Activated CD8-positive, alpha-beta memory T cell treated with anti-CD3 and anti-CD28 coated beads, Interleukin-2, amount 50 U/mL, for 1 hour (primary cell): Measurements from ENCODE around the gene PRRT2.

Source experiments
- DNase-seq: peaks from one replicate; pipeline ENCODE4 v3.0.0-alpha.2; 2020; ENCODE audit errors: extremely low read depth

The PRRT2 gene

DNA sequence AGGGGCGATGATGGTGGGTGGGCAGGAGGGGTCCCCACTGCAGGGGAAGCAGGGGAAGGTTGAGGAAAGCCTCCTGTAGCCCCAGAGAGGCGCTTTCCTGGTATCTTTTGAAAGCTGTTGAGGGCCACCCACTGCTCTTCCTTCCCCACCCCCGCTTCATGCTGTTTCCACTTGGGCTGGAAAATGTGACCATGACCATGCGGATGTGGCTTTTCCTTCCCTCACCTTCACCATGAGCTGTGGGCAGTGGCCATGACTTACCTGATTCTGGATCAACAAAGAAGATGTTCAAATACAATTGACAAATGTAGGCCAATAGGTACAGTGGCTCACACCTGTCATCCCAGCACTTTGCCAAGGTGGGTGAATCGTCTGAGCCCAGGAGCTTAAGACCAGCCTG lies 22.1 kb downstream of the PRRT2 start:
- DNase-seq = no peak

- no peak for DNase-seq
These were observed 23.9 kb downstream of the PRRT2 start for GRCh38 chr16:29835926-29836325.

DNA sequence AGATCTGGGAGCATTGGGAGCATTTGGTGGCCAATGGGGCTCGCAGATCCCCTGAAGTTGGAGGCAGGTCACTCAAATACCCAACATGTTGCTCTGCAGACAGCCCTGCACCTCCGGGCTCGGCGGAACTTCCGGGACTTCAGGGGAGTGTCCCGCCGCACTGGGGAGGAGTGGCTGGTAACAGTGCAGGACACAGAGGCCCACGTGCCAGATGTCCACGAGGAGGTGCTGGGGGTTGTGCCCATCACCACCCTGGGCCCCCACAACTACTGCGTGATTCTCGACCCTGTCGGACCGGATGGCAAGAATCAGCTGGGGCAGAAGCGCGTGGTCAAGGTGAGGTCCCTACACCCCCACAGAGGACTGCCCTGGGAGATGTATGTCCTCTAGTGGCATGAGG lies 24.6 kb downstream of the PRRT2 start:
- DNase-seq = no peak

DNA sequence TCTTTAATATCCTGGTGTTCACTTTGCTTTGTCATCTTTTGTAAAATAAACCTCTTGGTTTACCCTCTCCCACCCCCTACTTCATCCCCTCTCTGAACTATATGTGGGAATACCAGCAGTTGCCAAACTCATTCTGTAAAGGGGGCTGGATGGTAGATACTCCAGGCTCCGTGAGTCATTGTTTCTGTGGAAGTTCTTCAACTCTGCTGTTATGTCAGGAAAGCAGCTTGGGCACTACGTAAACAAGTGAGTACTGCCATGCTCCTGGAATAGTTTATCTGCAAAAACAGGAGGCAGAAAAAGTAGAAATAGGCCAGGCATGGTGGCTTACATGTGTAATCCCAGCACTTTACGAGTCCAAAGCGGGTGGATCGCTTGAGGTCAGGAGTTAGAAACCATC lies 25.8 kb downstream of the PRRT2 start:
- no peak for DNase-seq

GRCh38 chr16:29839822-29840221 lies 27.8 kb downstream of the PRRT2 start:
- no peak for DNase-seq

DNA sequence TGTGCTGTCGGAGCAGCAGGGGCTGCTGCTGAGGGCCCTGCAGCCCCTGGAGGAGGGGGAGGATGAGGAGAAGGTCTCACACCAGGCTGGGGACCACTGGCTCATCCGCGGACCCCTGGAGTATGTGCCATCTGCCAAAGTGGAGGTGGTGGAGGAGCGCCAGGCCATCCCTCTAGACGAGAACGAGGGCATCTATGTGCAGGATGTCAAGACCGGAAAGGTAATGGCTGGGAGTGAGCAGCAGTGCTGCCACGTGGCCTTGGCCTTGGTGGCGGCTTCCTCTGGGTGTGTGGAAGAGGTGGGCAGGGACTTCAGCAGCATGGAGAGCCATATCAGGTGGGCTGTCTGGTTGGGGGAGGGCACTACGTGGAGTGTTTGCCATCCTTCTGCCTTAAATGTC lies 28.2 kb downstream of the PRRT2 start:
- no peak for DNase-seq

DNA sequence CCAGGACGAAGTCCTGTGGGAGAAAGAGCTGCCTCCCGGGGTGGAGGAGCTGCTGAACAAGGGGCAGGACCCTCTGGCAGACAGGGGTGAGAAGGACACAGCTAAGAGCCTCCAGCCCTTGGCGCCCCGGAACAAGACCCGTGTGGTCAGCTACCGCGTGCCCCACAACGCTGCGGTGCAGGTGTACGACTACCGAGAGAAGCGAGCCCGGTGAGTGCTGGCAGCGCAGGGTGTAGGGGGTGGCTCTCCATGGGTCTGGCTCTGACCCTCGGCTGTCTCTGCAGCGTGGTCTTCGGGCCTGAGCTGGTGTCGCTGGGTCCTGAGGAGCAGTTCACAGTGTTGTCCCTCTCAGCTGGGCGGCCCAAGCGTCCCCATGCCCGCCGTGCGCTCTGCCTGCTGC lies 29.6 kb downstream of the PRRT2 start:
- DNase-seq = no peak

- DNase-seq = no peak
These were observed 30.8 kb downstream of the PRRT2 start for GRCh38 chr16:29842732-29843346.

DNA sequence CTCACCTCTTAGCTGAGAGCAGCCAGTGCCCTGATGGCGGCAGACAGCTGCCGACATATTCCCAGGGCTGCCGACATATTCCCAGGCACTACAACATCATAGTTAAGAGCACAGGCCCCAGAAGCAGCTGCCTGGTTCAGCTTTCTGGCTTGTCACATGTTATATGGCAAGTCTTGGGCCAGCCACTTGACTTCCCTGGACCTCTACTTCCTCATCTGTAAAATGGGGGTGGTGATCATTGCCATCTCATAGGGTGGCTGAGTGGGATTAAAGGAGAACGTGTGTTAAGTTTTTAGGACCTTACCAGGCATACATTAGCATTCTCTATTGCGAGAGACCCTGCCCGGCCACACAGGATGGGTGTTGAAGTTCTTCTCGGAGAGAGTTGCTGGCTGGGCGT lies 31.9 kb downstream of the PRRT2 start:
- DNase-seq = no peak

GRCh38 chr16:29844575-29845331 lies 32.8 kb downstream of the PRRT2 start:
- DNase-seq = no peak

DNA sequence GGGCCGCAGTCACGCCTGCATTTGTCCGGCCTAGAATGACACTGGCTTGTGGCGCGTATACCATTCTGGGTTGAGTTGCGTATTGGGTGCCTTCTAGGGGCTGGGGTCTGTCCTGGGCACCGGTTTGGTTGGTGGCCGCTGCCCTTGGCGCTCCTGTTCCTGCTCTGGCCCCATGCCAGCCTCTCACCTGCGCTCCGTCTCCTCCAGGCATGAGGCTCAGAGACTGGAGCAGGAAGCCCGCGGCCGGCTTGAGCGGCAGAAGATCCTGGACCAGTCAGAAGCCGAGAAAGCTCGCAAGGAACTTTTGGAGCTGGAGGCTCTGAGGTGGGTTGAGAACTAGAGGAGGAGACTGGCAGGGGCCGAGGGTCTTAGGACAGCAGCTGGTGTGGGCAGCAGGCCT lies 33.7 kb downstream of the PRRT2 start:
- DNase-seq = no peak

- peak; percentile 48 for DNase-seq
These were observed 36.7 kb downstream of the PRRT2 start for GRCh38 chr16:29848420-29849297.

DNA sequence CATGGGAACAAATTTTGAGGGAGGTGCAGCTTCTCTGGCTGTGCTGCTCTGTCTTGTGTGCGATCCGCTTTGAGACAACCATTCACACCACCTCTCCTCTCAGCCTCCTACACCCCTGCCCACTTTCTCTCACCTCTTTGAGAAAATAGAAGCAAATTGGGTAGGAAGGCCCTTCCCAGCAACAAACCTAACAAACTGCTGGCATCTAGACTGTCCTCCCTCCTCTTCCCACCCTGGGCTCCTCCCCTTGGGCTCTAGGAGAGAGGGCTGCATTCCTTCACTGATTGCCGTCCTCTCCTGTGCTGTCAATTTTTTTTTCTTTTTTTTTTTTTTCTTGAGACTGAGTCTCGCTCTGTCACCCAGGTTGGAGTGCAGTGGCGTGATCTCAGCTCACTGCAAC lies 37.5 kb downstream of the PRRT2 start:
- no peak for DNase-seq

- no peak for DNase-seq
These were observed 39.0 kb downstream of the PRRT2 start for GRCh38 chr16:29850998-29851397.

GRCh38 chr16:29852654-29853053 lies 40.7 kb downstream of the PRRT2 start:
- no peak for DNase-seq

- no peak for DNase-seq
These were observed 42.6 kb downstream of the PRRT2 start for GRCh38 chr16:29854520-29855100.

DNA sequence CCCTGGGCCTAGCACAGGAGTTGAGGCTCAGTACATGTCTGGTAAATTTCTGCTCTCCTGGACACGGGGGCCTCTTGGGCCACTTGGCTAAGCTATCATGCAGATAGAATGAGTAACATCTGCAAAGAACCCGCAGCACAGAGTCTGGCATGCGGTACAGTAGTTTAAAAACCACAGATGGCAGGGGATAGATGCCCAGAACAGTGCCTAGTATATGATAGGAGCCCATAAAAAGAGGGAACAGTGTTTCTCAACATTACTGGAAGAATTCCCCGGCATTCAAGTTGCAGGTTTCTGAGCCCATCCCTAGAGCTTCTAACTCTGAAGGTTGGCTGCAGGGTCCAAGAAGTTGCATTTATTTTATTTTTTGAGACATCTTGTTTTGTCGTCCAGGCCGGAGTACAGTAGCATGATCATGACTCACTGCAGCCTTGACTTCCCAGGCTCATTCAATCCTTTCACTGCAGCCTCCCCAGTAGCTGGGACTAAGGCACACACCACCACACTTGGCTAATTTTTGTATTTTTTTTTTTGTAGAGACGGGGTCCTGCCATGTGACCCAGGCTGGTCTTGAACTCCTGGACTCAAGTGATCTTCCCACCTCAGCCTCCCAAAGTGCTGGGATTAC lies 45.3 kb downstream of the PRRT2 start:
- no peak for DNase-seq

- DNase-seq = no peak
These were observed 46.3 kb downstream of the PRRT2 start for GRCh38 chr16:29858149-29858849.

- no peak for DNase-seq
These were observed 47.0 kb downstream of the PRRT2 start for GRCh38 chr16:29858974-29859373.

DNA sequence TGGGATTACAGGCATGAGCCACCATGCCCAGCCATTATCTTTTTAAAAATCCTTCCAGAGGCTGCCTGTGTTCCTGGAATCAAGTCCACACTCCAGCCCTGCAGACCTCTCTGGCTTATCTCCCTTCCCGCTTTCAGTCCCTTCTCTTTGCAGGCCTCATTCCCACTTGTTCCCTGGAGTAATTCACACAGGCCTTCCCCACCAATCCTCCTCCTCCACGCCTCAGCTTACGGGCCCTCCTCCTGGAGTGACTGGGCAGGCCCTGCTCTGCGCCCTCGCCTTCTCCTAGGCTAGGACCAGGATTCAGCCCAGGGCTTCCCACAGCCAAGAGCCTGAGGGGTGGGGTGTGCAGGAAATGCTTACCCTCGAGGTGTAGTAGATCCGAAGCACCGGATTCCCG lies 48.2 kb downstream of the PRRT2 start:
- no peak for DNase-seq

GRCh38 chr16:29862383-29862883 lies 50.4 kb downstream of the PRRT2 start:
- DNase-seq = no peak
